Measurements from ENCODE around the gene SPTBN1.

Gene SPTBN1

DNA sequence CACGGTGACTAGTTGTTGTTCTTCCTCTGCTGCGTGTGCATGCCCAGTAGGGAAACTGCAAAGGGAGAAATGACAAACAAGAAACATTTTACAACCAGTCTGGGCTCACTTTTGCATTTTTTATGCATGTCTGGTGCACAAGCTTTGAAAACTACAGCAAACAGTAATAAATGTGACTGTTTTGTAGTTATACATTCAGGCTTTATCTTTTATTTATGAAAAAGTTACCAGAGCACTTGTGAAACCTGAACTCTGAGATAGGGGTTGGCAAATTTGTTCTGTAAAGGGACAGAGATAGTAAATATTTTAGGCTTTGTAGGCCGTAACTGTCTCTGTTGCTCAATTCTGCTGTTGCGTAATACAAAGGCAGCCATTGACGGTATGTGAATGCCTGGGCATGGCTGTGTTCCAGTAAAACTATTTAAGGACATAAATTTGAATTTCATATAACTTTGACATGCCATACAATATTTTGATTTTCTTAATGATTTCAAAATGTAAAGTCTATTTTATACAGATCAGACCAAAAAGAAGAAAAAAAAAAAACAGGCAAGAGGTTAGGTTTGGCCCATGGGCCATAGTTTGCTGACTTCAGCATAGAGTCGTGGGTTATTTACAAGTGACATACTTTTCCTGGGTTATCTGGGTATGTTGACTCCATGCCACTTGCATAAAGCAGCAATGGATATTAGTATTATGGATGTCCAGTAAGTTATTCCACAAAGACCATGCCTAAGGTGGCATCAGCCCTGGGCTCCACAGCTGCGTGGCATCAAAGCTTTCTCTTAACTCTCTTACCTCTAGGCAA is 213.8 kb downstream of the SPTBN1 start:
- no peaks in the 10 kb centered on the region for H3K27me3 ChIP-seq (replicated peaks)
- peak; percentile 31 for DNase-seq
- peaks cover 50% of the 10 kb centered on the region for H3K36me3 ChIP-seq (replicated peaks)
- H3K27ac ChIP-seq = no peak overlapping the region
- in situ Hi-C loops (cut with HindIII; ENCODE audit: low pct_ligation_motif_present, low sequenced_read_pairs) = no loop called here
- TF ChIP-seq, protein P1, sequence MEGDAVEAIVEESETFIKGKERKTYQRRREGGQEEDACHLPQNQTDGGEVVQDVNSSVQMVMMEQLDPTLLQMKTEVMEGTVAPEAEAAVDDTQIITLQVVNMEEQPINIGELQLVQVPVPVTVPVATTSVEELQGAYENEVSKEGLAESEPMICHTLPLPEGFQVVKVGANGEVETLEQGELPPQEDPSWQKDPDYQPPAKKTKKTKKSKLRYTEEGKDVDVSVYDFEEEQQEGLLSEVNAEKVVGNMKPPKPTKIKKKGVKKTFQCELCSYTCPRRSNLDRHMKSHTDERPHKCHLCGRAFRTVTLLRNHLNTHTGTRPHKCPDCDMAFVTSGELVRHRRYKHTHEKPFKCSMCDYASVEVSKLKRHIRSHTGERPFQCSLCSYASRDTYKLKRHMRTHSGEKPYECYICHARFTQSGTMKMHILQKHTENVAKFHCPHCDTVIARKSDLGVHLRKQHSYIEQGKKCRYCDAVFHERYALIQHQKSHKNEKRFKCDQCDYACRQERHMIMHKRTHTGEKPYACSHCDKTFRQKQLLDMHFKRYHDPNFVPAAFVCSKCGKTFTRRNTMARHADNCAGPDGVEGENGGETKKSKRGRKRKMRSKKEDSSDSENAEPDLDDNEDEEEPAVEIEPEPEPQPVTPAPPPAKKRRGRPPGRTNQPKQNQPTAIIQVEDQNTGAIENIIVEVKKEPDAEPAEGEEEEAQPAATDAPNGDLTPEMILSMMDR (IDR thresholded peaks at IDR 0.05; ENCODE audit: low read depth, low read length, missing control alignments) = no peak
- H3K4me3 ChIP-seq (ENCODE audit: low read depth, low read length) = no peak overlapping the region

DNA sequence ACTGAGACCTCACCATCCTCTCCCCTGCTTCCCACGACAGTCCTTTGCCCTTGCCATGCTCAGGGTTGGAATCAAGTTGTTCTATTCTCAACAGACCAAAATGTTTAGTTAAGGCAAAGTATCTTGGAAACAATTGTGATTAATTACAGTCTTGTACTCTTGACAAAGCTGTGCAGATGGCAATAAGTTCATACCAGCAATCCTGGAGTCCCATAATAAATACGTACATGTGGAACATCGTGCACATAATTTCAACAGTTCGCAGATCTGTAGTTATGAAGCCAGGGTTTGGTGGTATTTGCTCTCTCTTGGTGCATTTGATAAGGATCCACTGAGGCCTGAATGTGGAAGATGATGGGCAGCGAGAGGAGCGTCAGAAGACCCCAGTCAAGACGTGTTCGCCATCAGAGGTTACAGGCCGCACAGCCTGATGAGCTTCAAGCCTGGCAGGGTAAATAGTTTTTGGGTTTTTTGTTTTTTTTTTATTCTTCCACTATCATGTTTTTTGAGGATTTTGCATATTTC is 214.4 kb downstream of the SPTBN1 start:
- H3K27me3 ChIP-seq (replicated peaks) = no peaks in the 10 kb centered on the region
- peaks cover 43% of the 10 kb centered on the region for H3K36me3 ChIP-seq (replicated peaks)
- H3K4me3 ChIP-seq (ENCODE audit: low read depth, low read length) = no peak overlapping the region
- TF ChIP-seq, protein P1 (IDR thresholded peaks at IDR 0.05; ENCODE audit: low read depth, low read length, missing control alignments) = no peak
- in situ Hi-C loops (cut with HindIII; ENCODE audit: low pct_ligation_motif_present, low sequenced_read_pairs) = no loop called here
- DNase-seq = no peak
- no peak overlapping the region for H3K27ac ChIP-seq

DNA sequence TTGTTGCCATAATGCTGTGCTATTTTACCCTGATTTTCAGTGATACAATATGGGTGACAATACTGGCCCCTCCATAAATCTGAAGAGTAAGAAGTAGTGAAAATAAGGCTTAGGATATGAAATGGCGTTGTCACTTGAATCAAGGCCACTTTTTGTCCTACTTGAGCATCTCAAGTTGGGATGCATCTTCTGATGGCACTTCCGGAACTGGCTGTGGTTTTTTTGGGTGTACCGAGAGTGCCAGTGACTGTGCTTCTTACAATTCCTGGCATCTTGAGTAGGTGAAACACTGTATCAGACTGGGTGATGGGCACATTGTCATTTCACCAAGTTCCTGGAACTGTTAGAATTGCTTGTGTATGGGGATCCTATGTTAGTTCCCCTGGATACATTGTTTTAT is 214.9 kb downstream of the SPTBN1 start:
- TF ChIP-seq, protein P1 (IDR thresholded peaks at IDR 0.05; ENCODE audit: low read depth, low read length, missing control alignments) = no peak
- H3K4me3 ChIP-seq (ENCODE audit: low read depth, low read length) = no peak overlapping the region
- H3K36me3 ChIP-seq (replicated peaks) = peaks cover 40% of the 10 kb centered on the region
- in situ Hi-C loops (cut with HindIII; ENCODE audit: low pct_ligation_motif_present, low sequenced_read_pairs) = no loop called here
- no peaks in the 10 kb centered on the region for H3K27me3 ChIP-seq (replicated peaks)
- H3K27ac ChIP-seq = no peak overlapping the region
- no peak for DNase-seq

DNA sequence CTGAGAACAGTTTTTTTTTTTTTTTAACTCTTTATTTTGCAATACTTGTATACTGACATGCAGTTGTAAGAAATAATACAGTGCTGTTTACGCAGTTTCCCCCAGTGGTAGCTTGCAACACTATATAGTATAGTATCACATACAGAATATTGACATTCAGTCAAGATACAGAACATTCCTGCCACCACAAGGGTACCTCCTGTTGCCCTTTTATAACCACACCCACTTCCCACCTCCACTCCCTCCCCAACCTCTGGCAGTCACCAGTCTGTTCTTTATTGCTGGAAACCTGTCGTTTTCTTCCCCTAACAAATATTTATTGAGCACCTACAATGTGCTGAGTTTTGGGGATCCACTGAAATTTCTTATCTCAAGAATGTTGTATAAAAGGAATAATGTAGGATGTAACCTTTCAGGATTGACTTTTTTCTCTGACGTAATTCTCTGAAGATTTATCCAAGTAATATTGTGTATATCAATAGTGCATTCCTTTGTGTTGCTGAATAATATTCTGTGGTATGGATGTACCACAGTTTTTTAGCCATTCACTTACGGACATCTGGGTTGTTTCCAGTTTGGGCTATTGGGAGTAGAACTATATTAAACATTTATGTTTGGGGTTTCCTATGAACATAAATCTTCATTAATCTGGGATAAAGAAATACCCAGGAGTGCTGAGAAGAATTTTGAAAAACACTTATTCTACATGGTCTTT is 215.9 kb downstream of the SPTBN1 start:
- in situ Hi-C loops (cut with HindIII; ENCODE audit: low pct_ligation_motif_present, low sequenced_read_pairs) = no loop called here
- TF ChIP-seq, protein P1 (IDR thresholded peaks at IDR 0.05; ENCODE audit: low read depth, low read length, missing control alignments) = no peak
- Histone ChIP-seq H3K27ac (no peak overlapping the region), H3K36me3 (replicated peaks) (peaks cover 35% of the 10 kb centered on the region), H3K4me3 (ENCODE audit: low read depth, low read length) (no peak overlapping the region), H3K27me3 (replicated peaks) (no peaks in the 10 kb centered on the region)
- DNase-seq = no peak

DNA sequence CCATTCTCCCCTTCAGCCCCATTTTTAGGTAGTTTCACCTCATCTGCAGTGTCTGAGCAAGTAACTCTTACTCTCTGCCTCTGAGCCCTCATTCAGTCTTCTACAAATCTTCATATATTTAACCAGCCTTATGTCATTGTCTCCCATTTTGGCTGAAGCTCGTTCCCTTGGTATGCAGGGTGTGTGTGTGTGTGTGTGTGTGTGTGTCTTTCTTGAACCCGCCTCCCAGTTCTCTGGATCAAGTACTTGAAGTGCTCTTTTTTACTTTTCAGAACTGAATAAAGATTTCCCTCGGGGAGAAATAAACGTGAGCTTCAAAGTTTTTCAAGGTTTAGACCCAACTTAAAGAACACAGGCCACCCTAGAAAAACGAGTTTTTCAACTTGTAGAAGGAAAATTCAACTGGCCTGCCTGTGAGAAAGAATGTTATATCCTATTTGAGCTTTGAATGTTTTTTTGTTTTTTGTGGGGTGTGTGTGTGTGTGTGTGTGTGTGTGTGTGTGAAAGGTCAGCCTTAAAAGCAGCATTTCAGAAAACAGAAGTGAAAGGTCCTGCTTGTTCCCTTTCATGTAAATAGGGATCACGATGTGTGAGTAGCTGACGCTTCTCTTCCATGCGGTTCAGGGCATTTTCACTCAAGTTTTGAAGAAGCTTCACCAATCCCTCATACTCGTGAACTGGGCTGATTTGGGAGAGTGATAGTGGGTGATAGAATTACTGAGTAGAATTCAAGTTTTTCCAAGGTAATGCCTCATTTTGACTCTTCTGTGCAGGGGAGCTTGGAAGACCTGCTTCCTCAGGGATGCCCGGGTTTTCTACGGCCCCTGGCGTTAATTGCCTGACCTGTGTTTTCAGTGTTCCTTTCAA is 216.7 kb downstream of the SPTBN1 start:
- TF ChIP-seq, protein P1 (IDR thresholded peaks at IDR 0.05; ENCODE audit: low read depth, low read length, missing control alignments) = no peak
- Histone ChIP-seq H3K27ac (no peak overlapping the region), H3K36me3 (replicated peaks) (peaks cover 27% of the 10 kb centered on the region), H3K27me3 (replicated peaks) (no peaks in the 10 kb centered on the region), H3K4me3 (ENCODE audit: low read depth, low read length) (no peak overlapping the region)
- DNase-seq = no peak
- in situ Hi-C loops (cut with HindIII; ENCODE audit: low pct_ligation_motif_present, low sequenced_read_pairs) = no loop called here
